ENCODE measurements around the gene RAF1.

RAF1 gene

GRCh38 chr3:12700800-12701199 is 36.9 kb upstream of the RAF1 start:
- Histone ChIP-seq H3K36me3 (ENCODE audit: low read length) (no peaks in the 10 kb centered on the region), H3K27ac (ENCODE audit: low read depth, low read length) (no peak overlapping the region), H3K79me2 (ENCODE audit: insufficient read depth, low read length) (no peaks in the 10 kb centered on the region), H3K9me2 (replicated peaks; ENCODE audit: insufficient read depth, low read length) (no peaks in the 10 kb centered on the region), H2AFZ (ENCODE audit: low read depth, low read length, severe bottlenecking) (no peak overlapping the region), H3K9me3 (ENCODE audit: insufficient read depth, low read length) (no peaks in the 10 kb centered on the region), H4K20me1 (ENCODE audit: low read depth, low read length) (no peaks in the 10 kb centered on the region), H3F3A (ENCODE audit: insufficient read depth) (no peaks in the 10 kb centered on the region), H3K27me3 (ENCODE audit: low read length) (no peaks in the 10 kb centered on the region), H3K4me2 (ENCODE audit: low read depth, low read length, poor library complexity, severe bottlenecking) (no peak overlapping the region), H3K4me3 (ENCODE audit: insufficient read depth, low read length, poor library complexity, severe bottlenecking) (no peak overlapping the region), H3K9ac (ENCODE audit: low read length) (no peak overlapping the region)
- no peak for TF ChIP-seq EZH2phosphoT487 (conservative IDR thresholded peaks at IDR 0.05; ENCODE audit: low read length)
- no peak for TF ChIP-seq CTCF (IDR thresholded peaks at IDR 0.05; ENCODE audit: insufficient read depth, low read length, poor library complexity, severe bottlenecking)

- TF ChIP-seq CTCF (IDR thresholded peaks at IDR 0.05; ENCODE audit: insufficient read depth, low read length, poor library complexity, severe bottlenecking): no peak
- no peak for TF ChIP-seq EZH2phosphoT487 (conservative IDR thresholded peaks at IDR 0.05; ENCODE audit: low read length)
- Histone ChIP-seq H3K4me2 (ENCODE audit: low read depth, low read length, poor library complexity, severe bottlenecking) (no peak overlapping the region), H3K36me3 (ENCODE audit: low read length) (no peaks in the 10 kb centered on the region), H2AFZ (ENCODE audit: low read depth, low read length, severe bottlenecking) (no peak overlapping the region), H3F3A (ENCODE audit: insufficient read depth) (no peaks in the 10 kb centered on the region), H3K9me2 (replicated peaks; ENCODE audit: insufficient read depth, low read length) (no peaks in the 10 kb centered on the region), H3K27me3 (ENCODE audit: low read length) (no peaks in the 10 kb centered on the region), H3K9me3 (ENCODE audit: insufficient read depth, low read length) (no peaks in the 10 kb centered on the region), H3K9ac (ENCODE audit: low read length) (no peak overlapping the region), H3K27ac (ENCODE audit: low read depth, low read length) (no peak overlapping the region), H4K20me1 (ENCODE audit: low read depth, low read length) (no peaks in the 10 kb centered on the region), H3K79me2 (ENCODE audit: insufficient read depth, low read length) (no peaks in the 10 kb centered on the region), H3K4me3 (ENCODE audit: insufficient read depth, low read length, poor library complexity, severe bottlenecking) (no peak overlapping the region)
Observed at GRCh38 chr3:12695916-12696315, 32.0 kb upstream of the RAF1 start.

GRCh38 chr3:12695112-12695511 is 31.2 kb upstream of the RAF1 start:
- H3K9me3 ChIP-seq (ENCODE audit: insufficient read depth, low read length): no peaks in the 10 kb centered on the region
- H3K4me3 ChIP-seq (ENCODE audit: insufficient read depth, low read length, poor library complexity, severe bottlenecking): no peak overlapping the region
- no peak overlapping the region for H2AFZ ChIP-seq (ENCODE audit: low read depth, low read length, severe bottlenecking)
- TF ChIP-seq EZH2phosphoT487 (conservative IDR thresholded peaks at IDR 0.05; ENCODE audit: low read length) (no peak), CTCF (IDR thresholded peaks at IDR 0.05; ENCODE audit: insufficient read depth, low read length, poor library complexity, severe bottlenecking) (no peak)
- H3K27ac ChIP-seq (ENCODE audit: low read depth, low read length): no peak overlapping the region
- H3K27me3 ChIP-seq (ENCODE audit: low read length): no peaks in the 10 kb centered on the region
- H3K4me2 ChIP-seq (ENCODE audit: low read depth, low read length, poor library complexity, severe bottlenecking): no peak overlapping the region
- no peaks in the 10 kb centered on the region for H3K9me2 ChIP-seq (replicated peaks; ENCODE audit: insufficient read depth, low read length)
- no peaks in the 10 kb centered on the region for H4K20me1 ChIP-seq (ENCODE audit: low read depth, low read length)
- H3K36me3 ChIP-seq (ENCODE audit: low read length): no peaks in the 10 kb centered on the region
- H3F3A ChIP-seq (ENCODE audit: insufficient read depth): no peaks in the 10 kb centered on the region
- no peak overlapping the region for H3K9ac ChIP-seq (ENCODE audit: low read length)
- H3K79me2 ChIP-seq (ENCODE audit: insufficient read depth, low read length): no peaks in the 10 kb centered on the region

GRCh38 chr3:12692444-12692843 is 28.5 kb upstream of the RAF1 start:
- H3K9me3 ChIP-seq (ENCODE audit: insufficient read depth, low read length): no peaks in the 10 kb centered on the region
- H3K79me2 ChIP-seq (ENCODE audit: insufficient read depth, low read length): no peaks in the 10 kb centered on the region
- no peak overlapping the region for H2AFZ ChIP-seq (ENCODE audit: low read depth, low read length, severe bottlenecking)
- H3K9ac ChIP-seq (ENCODE audit: low read length): no peak overlapping the region
- no peak for TF ChIP-seq EZH2phosphoT487 (conservative IDR thresholded peaks at IDR 0.05; ENCODE audit: low read length)
- no peak for TF ChIP-seq CTCF (IDR thresholded peaks at IDR 0.05; ENCODE audit: insufficient read depth, low read length, poor library complexity, severe bottlenecking)
- H3K4me3 ChIP-seq (ENCODE audit: insufficient read depth, low read length, poor library complexity, severe bottlenecking): no peak overlapping the region
- H3F3A ChIP-seq (ENCODE audit: insufficient read depth): no peaks in the 10 kb centered on the region
- no peaks in the 10 kb centered on the region for H3K9me2 ChIP-seq (replicated peaks; ENCODE audit: insufficient read depth, low read length)
- H3K27ac ChIP-seq (ENCODE audit: low read depth, low read length): no peak overlapping the region
- H3K36me3 ChIP-seq (ENCODE audit: low read length): no peaks in the 10 kb centered on the region
- H3K4me2 ChIP-seq (ENCODE audit: low read depth, low read length, poor library complexity, severe bottlenecking): no peak overlapping the region
- H4K20me1 ChIP-seq (ENCODE audit: low read depth, low read length): no peaks in the 10 kb centered on the region
- no peaks in the 10 kb centered on the region for H3K27me3 ChIP-seq (ENCODE audit: low read length)

Measured in SU-DHL-6 (cell line).